Measurements from ENCODE around the gene NPEPPS.
"Not testable (repeated sequence)": the region's sequence is repeated elsewhere in the genome, so short reads cannot be mapped to it uniquely, and the experiment has no call there.

- not testable (repeated sequence) for TF ChIP-seq CTCF, ZSCAN23, ZNF768, ZNF155 (tag by site-specific recombination; IDR thresholded peaks at IDR 0.05)
- TF ChIP-seq, protein P1, sequence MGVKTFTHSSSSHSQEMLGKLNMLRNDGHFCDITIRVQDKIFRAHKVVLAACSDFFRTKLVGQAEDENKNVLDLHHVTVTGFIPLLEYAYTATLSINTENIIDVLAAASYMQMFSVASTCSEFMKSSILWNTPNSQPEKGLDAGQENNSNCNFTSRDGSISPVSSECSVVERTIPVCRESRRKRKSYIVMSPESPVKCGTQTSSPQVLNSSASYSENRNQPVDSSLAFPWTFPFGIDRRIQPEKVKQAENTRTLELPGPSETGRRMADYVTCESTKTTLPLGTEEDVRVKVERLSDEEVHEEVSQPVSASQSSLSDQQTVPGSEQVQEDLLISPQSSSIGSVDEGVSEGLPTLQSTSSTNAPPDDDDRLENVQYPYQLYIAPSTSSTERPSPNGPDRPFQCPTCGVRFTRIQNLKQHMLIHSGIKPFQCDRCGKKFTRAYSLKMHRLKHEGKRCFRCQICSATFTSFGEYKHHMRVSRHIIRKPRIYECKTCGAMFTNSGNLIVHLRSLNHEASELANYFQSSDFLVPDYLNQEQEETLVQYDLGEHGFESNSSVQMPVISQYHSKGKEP (tag by site-specific recombination; IDR thresholded peaks at IDR 0.05): not testable (repeated sequence)
- TF ChIP-seq, protein P2, sequence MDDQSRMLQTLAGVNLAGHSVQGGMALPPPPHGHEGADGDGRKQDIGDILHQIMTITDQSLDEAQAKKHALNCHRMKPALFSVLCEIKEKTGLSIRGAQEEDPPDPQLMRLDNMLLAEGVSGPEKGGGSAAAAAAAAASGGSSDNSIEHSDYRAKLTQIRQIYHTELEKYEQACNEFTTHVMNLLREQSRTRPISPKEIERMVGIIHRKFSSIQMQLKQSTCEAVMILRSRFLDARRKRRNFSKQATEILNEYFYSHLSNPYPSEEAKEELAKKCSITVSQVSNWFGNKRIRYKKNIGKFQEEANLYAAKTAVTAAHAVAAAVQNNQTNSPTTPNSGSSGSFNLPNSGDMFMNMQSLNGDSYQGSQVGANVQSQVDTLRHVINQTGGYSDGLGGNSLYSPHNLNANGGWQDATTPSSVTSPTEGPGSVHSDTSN (CRISPR knock-in tag; IDR thresholded peaks at IDR 0.05): not testable (repeated sequence)
These were observed 30.9 kb downstream of the NPEPPS start for GRCh38 chr17:47561698-47562405.

Data from HEK293 (cell line).